Measurements from ENCODE around the gene SDE2.
"Not testable (repeated sequence)": the region's sequence is repeated elsewhere in the genome, so short reads cannot be mapped to it uniquely, and the experiment has no call there.

DNA sequence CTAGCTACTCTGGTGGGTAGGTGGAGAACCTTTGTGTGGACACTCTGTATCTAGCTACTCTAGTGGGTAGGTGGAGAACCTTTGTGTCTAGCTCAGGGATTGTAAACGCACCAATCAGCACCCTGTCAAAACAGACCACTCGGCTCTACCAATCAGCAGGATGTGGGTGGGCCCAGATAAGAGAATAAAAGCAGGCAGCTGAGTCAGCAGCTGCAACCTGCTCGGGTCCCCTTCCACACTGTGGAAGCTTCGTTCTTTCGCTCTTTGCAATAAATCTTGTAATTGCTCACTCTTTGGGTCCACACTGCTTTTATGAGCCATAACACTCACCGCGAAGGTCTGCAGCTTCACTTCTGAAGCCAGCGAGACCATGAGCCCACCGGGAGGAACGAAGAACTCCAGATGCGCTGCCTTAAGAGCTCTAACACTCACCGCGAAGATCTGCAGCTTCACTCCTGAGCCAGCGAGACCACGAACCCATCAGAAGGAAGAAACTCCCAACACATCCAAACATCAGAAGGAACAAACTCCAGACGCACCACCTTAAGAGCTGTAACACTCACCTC, 28.5 kb downstream of the SDE2 start:
- TF ChIP-seq POLR2A, POLR2AphosphoS5 (IDR thresholded peaks at IDR 0.05; ENCODE audit: low read depth, low read length): not testable (repeated sequence)

Measured in GM12892 (cell line).